Activated effector memory CD4-positive, alpha-beta T cell treated with Interleukin-2 at 50 U/mL for 16 hours (primary cell): ENCODE data around the gene UBASH3A.
A peak's percentile ranks its signal among the peaks of the same experiment; 100 is the strongest.

Experiments used
- DNase-seq: peaks from one replicate; pipeline ENCODE4 v3.0.0-alpha.2; 2020

Gene UBASH3A

GRCh38 chr21:42403611-42404231 is at the start of gene UBASH3A:
Gene UBASH3A, plus strand, starts transcription at chr21:42403902. Its CDS starts 44 bp downstream, at chr21:42403946.
- peak; percentile 52 for DNase-seq

GRCh38 chr21:42356046-42356445 is 47.7 kb upstream of the UBASH3A start:
- DNase-seq, result no peak

- no peak for DNase-seq
Observed at GRCh38 chr21:42356650-42357049, 47.1 kb upstream of the UBASH3A start.

- DNase-seq, result no peak
Observed at GRCh38 chr21:42357307-42357706, 46.4 kb upstream of the UBASH3A start.

GRCh38 chr21:42358261-42358660 is 45.4 kb upstream of the UBASH3A start:
- no peak for DNase-seq

GRCh38 chr21:42358937-42359336 is 44.8 kb upstream of the UBASH3A start:
- no peak for DNase-seq

GRCh38 chr21:42360317-42360716 is 43.4 kb upstream of the UBASH3A start:
- no peak for DNase-seq

GRCh38 chr21:42361286-42361685 is 42.4 kb upstream of the UBASH3A start:
- DNase-seq, result no peak

GRCh38 chr21:42362198-42362597 is 41.5 kb upstream of the UBASH3A start:
- no peak for DNase-seq

GRCh38 chr21:42362700-42363099 is 41.0 kb upstream of the UBASH3A start:
- no peak for DNase-seq

- no peak for DNase-seq
Observed at GRCh38 chr21:42363312-42363711, 40.4 kb upstream of the UBASH3A start.

- no peak for DNase-seq
Observed at GRCh38 chr21:42364304-42364865, 39.3 kb upstream of the UBASH3A start.

- DNase-seq, result no peak
Observed at GRCh38 chr21:42365770-42366169, 37.9 kb upstream of the UBASH3A start.

GRCh38 chr21:42366292-42367010 is 37.3 kb upstream of the UBASH3A start, which contains the start of gene TFF1:
Gene TFF1, minus strand, starts transcription at chr21:42366535. Its CDS starts 40 bp downstream, at chr21:42366495.
- DNase-seq, result no peak

GRCh38 chr21:42367367-42368165 is 36.1 kb upstream of the UBASH3A start:
- no peak for DNase-seq

GRCh38 chr21:42369821-42370220 is 33.9 kb upstream of the UBASH3A start:
- no peak for DNase-seq

GRCh38 chr21:42370894-42371654 is 32.6 kb upstream of the UBASH3A start:
- DNase-seq, result no peak

- DNase-seq, result no peak
Observed at GRCh38 chr21:42373196-42373907, 30.4 kb upstream of the UBASH3A start.

- DNase-seq, result no peak
Observed at GRCh38 chr21:42373908-42374455, 29.7 kb upstream of the UBASH3A start.

- DNase-seq, result no peak
Observed at GRCh38 chr21:42374457-42374856, 29.2 kb upstream of the UBASH3A start.

- no peak for DNase-seq
Observed at GRCh38 chr21:42374864-42375499, 28.7 kb upstream of the UBASH3A start.
